HepG2 (cell line): ENCODE measurements around the gene TUBB. TPM values are rescaled to one million over a fixed set of nuclear protein-coding genes. Genes with fewer than 3 reads are reported as not detected.

Experiments
- ASH2L ChIP-seq: fragments of 300-600, 200-600 bp; sonication (generic); IDR thresholded peaks from 2 replicates; pipeline ENCODE4 v1.7.0; 2017; ENCODE audit warnings: low read depth, mild to moderate bottlenecking, moderate library complexity, mixed read lengths, low read length; ENCODE audit not compliant: insufficient read length
- HNF1A ChIP-seq, 2 experiments: sonication (generic) in 1 of 2; formaldehyde crosslinking in 1 of 2; IDR thresholded peaks; 2 replicates each; pipeline versions ENCODE4 v1.4.0 to v1.6.1; 2016 to 2020; ENCODE audit warnings: borderline replicate concordance in 1 of 2, low read depth in 1 of 2, mild to moderate bottlenecking in 1 of 2, missing genetic modification reagents in 1 of 2
- HNRNPL ChIP-seq: fragments of 200-400 bp; formaldehyde crosslinking; IDR thresholded peaks from 2 replicates; pipeline ENCODE4 v1.6.1; 2017; ENCODE audit warnings: mild to moderate bottlenecking, low read depth, low read length
- PHF8 ChIP-seq: sonication (generic); formaldehyde crosslinking; IDR thresholded peaks from 2 replicates; pipeline ENCODE4 v1.5.0; 2020; ENCODE audit warnings: missing genetic modification reagents
- TFE3 ChIP-seq: IDR thresholded peaks from 2 replicates; pipeline ENCODE4 v1.6.1; 2016
- THAP9 ChIP-seq: sonication (generic); formaldehyde crosslinking; IDR thresholded peaks from 2 replicates; pipeline ENCODE4; 2020; ENCODE audit warnings: missing genetic modification reagents, mild to moderate bottlenecking, borderline replicate concordance
- ZBTB34 ChIP-seq: sonication (generic); formaldehyde crosslinking; IDR thresholded peaks from 2 replicates; pipeline ENCODE4 v1.8.0; 2022; ENCODE audit warnings: mild to moderate bottlenecking, missing genetic modification reagents
- ZBTB46 ChIP-seq: sonication (generic); formaldehyde crosslinking; IDR thresholded peaks from 2 replicates; pipeline ENCODE4 v1.4.0; 2020; ENCODE audit warnings: mild to moderate bottlenecking, missing genetic modification reagents, borderline replicate concordance
- ZNF431 ChIP-seq: sonication (generic); formaldehyde crosslinking; IDR thresholded peaks from 2 replicates; pipeline ENCODE4 v1.9.0; 2022; ENCODE audit warnings: missing genetic modification reagents, low read depth, mild to moderate bottlenecking, borderline replicate concordance
- ZNF703 ChIP-seq: sonication (generic); formaldehyde crosslinking; IDR thresholded peaks from 2 replicates; pipeline ENCODE4 v1.5.1; 2020; ENCODE audit warnings: missing genetic modification reagents, mild to moderate bottlenecking, moderate library complexity, borderline replicate concordance
- ZNF710 ChIP-seq: sonication (generic); formaldehyde crosslinking; IDR thresholded peaks from 2 replicates; pipeline ENCODE4 v1.5.0; 2020; ENCODE audit warnings: mild to moderate bottlenecking, missing genetic modification reagents, borderline replicate concordance
- polyA plus RNA-seq, 8 experiments: library from polyadenylated mRNA; depleted of rRNA in 3 of 8; stranded (reverse) in 7 of 8; unstranded in 1 of 8; fragments of >200 nt; fragmentation: Illumina TruSeq in 4 of 8; extraction: Trizol in 4 of 8; gene quantifications; 2 replicates each; pipeline versions ENCODE4 v1.2.1 to v1.2.3, GENCODE V29; 2011 to 2016; ENCODE audit warnings: low read depth in 4 of 8, missing spikeins in 1 of 8, mixed read lengths in 1 of 8; ENCODE audit not compliant: insufficient read depth in 1 of 8
- total RNA-seq, 5 experiments: library from RNA; depleted of rRNA; stranded (reverse); fragments of >200 nt; fragmentation: Illumina TruSeq; extraction: Trizol; gene quantifications; 2 replicates each; pipeline ENCODE4 v1.2.3, GENCODE V29; 2016; ENCODE audit warnings: low read depth in 1 of 5

TUBB gene
- total and polyA plus RNA-seq, 2 of the 13 experiments (the other 11 are each of a cell fraction or from before 2014, with no cell fraction given): 911 to 1,163 TPM

GRCh38 chr6:30717129-30717844 lies 2.9 kb upstream of the TUBB start, which contains the start of gene MDC1 (continued):
- TF ChIP-seq TFE3 (CRISPR knock-in tag) (peak; percentile 75), THAP9 (CRISPR knock-in tag) (peak; percentile 92), ZBTB34 (peak; percentile 93), ZNF710 (CRISPR knock-in tag) (peak; percentile 72), ZBTB46 (CRISPR knock-in tag) (no peak; the same call in 1 of the 2 replicates), ASH2L (peak; percentile 92), ZNF703 (no peak), HNF1A (IDR thresholded peaks at IDR 0.05; ENCODE audit: low read depth) (peak; percentile 66), HNF1A (CRISPR knock-in tag; IDR thresholded peaks at IDR 0.05; ENCODE audit: borderline replicate concordance) (peak; percentile 91; the same call in 1 of the 2 replicates), PHF8 (peak; percentile 85), ZNF431 (CRISPR knock-in tag) (peak; percentile 77; the same call in 1 of the 2 replicates), HNRNPL (0 out of 2 replicates have a peak, but pooled peaks have one; percentile 66)
